Measurements from ENCODE around the gene ZFHX3.

DNA sequence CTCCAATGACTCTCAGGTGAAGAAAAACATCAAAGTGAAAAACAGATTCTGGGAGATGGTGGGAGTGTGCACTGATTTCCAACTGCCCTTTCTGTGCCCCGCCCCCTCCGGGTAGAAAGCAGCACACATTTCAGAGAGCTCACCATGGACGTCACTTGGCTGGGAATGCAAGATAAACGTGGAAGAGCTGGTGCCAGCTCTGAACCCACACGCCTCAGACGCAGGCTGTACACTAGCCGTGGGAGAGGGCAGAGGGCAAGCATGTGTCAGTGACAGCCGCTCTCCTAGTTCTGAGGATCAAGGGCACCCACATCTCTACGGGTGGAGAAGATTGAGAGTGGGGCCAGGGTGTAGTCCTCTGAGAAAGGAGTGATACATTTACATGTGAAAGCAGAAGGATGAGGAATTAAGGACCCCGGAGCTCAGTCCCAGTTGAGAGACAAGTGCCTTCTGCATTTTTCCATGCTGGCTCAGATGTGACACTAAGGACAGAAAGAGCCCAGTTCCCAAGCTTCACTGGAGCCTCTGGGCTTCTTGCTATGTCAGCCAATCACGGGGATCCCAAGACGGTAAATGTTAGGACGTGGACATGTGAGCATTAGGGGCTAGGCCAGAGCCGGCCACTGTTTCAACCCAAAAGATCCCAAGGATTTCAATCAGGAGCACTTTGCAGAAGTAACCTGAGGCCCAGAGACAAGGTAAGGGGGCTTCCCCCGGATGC, 101.3 kb downstream of the ZFHX3 start:
- no peak for TF ChIP-seq EZH2 (IDR thresholded peaks at IDR 0.05; ENCODE audit: borderline replicate concordance, insufficient read depth, low read length, poor library complexity, severe bottlenecking)
- no peak for TF ChIP-seq POLR2AphosphoS5 (IDR thresholded peaks at IDR 0.05)
- TF ChIP-seq, protein P1, sequence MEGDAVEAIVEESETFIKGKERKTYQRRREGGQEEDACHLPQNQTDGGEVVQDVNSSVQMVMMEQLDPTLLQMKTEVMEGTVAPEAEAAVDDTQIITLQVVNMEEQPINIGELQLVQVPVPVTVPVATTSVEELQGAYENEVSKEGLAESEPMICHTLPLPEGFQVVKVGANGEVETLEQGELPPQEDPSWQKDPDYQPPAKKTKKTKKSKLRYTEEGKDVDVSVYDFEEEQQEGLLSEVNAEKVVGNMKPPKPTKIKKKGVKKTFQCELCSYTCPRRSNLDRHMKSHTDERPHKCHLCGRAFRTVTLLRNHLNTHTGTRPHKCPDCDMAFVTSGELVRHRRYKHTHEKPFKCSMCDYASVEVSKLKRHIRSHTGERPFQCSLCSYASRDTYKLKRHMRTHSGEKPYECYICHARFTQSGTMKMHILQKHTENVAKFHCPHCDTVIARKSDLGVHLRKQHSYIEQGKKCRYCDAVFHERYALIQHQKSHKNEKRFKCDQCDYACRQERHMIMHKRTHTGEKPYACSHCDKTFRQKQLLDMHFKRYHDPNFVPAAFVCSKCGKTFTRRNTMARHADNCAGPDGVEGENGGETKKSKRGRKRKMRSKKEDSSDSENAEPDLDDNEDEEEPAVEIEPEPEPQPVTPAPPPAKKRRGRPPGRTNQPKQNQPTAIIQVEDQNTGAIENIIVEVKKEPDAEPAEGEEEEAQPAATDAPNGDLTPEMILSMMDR (IDR thresholded peaks at IDR 0.05; ENCODE audit: poor library complexity, severe bottlenecking) = no peak
- TF ChIP-seq MXI1 (conservative IDR thresholded peaks at IDR 0.05; ENCODE audit: poor library complexity, severe bottlenecking) = no peak
- no peak for TF ChIP-seq TAF1 (IDR thresholded peaks at IDR 0.05; ENCODE audit: low read depth)
- no peak for TF ChIP-seq SMC3 (conservative IDR thresholded peaks at IDR 0.05; ENCODE audit: poor library complexity)
- TF ChIP-seq, protein P2, sequence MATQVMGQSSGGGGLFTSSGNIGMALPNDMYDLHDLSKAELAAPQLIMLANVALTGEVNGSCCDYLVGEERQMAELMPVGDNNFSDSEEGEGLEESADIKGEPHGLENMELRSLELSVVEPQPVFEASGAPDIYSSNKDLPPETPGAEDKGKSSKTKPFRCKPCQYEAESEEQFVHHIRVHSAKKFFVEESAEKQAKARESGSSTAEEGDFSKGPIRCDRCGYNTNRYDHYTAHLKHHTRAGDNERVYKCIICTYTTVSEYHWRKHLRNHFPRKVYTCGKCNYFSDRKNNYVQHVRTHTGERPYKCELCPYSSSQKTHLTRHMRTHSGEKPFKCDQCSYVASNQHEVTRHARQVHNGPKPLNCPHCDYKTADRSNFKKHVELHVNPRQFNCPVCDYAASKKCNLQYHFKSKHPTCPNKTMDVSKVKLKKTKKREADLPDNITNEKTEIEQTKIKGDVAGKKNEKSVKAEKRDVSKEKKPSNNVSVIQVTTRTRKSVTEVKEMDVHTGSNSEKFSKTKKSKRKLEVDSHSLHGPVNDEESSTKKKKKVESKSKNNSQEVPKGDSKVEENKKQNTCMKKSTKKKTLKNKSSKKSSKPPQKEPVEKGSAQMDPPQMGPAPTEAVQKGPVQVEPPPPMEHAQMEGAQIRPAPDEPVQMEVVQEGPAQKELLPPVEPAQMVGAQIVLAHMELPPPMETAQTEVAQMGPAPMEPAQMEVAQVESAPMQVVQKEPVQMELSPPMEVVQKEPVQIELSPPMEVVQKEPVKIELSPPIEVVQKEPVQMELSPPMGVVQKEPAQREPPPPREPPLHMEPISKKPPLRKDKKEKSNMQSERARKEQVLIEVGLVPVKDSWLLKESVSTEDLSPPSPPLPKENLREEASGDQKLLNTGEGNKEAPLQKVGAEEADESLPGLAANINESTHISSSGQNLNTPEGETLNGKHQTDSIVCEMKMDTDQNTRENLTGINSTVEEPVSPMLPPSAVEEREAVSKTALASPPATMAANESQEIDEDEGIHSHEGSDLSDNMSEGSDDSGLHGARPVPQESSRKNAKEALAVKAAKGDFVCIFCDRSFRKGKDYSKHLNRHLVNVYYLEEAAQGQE (IDR thresholded peaks at IDR 0.05; ENCODE audit: borderline replicate concordance) = no peak
- no peak for TF ChIP-seq EP300 (conservative IDR thresholded peaks at IDR 0.05; ENCODE audit: poor library complexity, severe bottlenecking)

Data from neural cell (in vitro differentiated cells).